Progenitor cell of endocrine pancreas (in vitro differentiated cells): ENCODE data around the gene WNK2. TPM values are rescaled to one million over a fixed set of nuclear protein-coding genes. Genes with fewer than 3 reads are reported as not detected.
"Not testable (repeated sequence)": the region's sequence is repeated elsewhere in the genome, so short reads cannot be mapped to it uniquely, and the experiment has no call there.

ENCODE experiments used
- DNase-seq: peaks from one replicate; pipeline ENCODE4 v3.0.0; 2021; ENCODE audit warnings: low spot score; ENCODE audit not compliant: unreplicated experiment
- H3K27ac Mint-ChIP-seq: 2 replicates; pipeline ENCODE4 v1.8.0; 2021; ENCODE audit warnings: mild to moderate bottlenecking, moderate library complexity, mixed read lengths
- H3K27me3 Mint-ChIP-seq: 2 replicates; pipeline ENCODE4 v1.8.0; 2021; ENCODE audit warnings: mixed read lengths
- H3K36me3 Mint-ChIP-seq: 2 replicates; pipeline ENCODE4 v1.8.0; 2022; ENCODE audit warnings: mixed read lengths; ENCODE audit not compliant: insufficient read depth
- H3K4me1 Mint-ChIP-seq: 2 replicates; pipeline ENCODE4 v1.8.0; 2021; ENCODE audit warnings: low read depth, mixed read lengths
- H3K4me3 Mint-ChIP-seq: 2 replicates; pipeline ENCODE4 v1.8.0; 2021; ENCODE audit warnings: low read depth, mild to moderate bottlenecking, moderate library complexity, mixed read lengths
- H3K9me3 Mint-ChIP-seq: 2 replicates; pipeline ENCODE4 v1.8.0; 2021; ENCODE audit warnings: low read depth, mixed read lengths
- CTCF ChIP-seq: fragments of 200-600 bp; sonication (generic); IDR thresholded peaks from one replicate; pipeline ENCODE4 v1.5.0; 2021; ENCODE audit warnings: antibody characterized with exemption, mild to moderate bottlenecking; ENCODE audit not compliant: unreplicated experiment
- total RNA-seq: library from RNA; stranded (reverse); gene quantifications from 2 replicates; pipeline ENCODE4 v1.2.1, GENCODE V29; 2021

The WNK2 gene
- total RNA-seq, 1 donor from 2014 or later = 345 TPM

- DNase-seq = no peak
- TF ChIP-seq CTCF = no peak
- Mint-ChIP-seq H3K27me3 (peaks cover 4% of the 10 kb centered on the region), H3K36me3 (no peaks in the 10 kb centered on the region), H3K27ac (no peak overlapping the region), H3K9me3 (peaks cover 5% of the 10 kb centered on the region), H3K4me1 (no peaks in the 10 kb centered on the region), H3K4me3 (no peak overlapping the region)
Measured at GRCh38 chr9:93365427-93366118, 181.6 kb downstream of the WNK2 start.

GRCh38 chr9:93366119-93366447, 182.1 kb downstream of the WNK2 start:
- Mint-ChIP-seq H3K9me3 (peaks cover 9% of the 10 kb centered on the region), H3K36me3 (no peaks in the 10 kb centered on the region), H3K4me1 (no peaks in the 10 kb centered on the region), H3K27me3 (peaks cover 4% of the 10 kb centered on the region), H3K4me3 (no peak overlapping the region), H3K27ac (no peak overlapping the region)
- no peak for DNase-seq
- no peak for TF ChIP-seq CTCF

- H3K27me3 Mint-ChIP-seq, H3K4me1 Mint-ChIP-seq, H3K27ac Mint-ChIP-seq, H3K4me3 Mint-ChIP-seq, H3K36me3 Mint-ChIP-seq, DNase-seq: not testable (repeated sequence)
- H3K9me3 Mint-ChIP-seq = peaks cover 10% of the 10 kb centered on the region
Measured at GRCh38 chr9:93366486-93366885, 182.5 kb downstream of the WNK2 start.

GRCh38 chr9:93368437-93368836, 184.5 kb downstream of the WNK2 start:
- Mint-ChIP-seq H3K4me1 (no peaks in the 10 kb centered on the region), H3K27me3 (peaks cover 6% of the 10 kb centered on the region), H3K36me3 (no peaks in the 10 kb centered on the region), H3K27ac (no peak overlapping the region), H3K4me3 (no peak overlapping the region), H3K9me3 (peaks cover 10% of the 10 kb centered on the region)
- DNase-seq = no peak
- no peak for TF ChIP-seq CTCF

- Mint-ChIP-seq H3K27ac (no peak overlapping the region), H3K4me1 (no peaks in the 10 kb centered on the region), H3K9me3 (peaks cover 7% of the 10 kb centered on the region), H3K36me3 (no peaks in the 10 kb centered on the region), H3K4me3 (no peak overlapping the region), H3K27me3 (peaks cover 6% of the 10 kb centered on the region)
- TF ChIP-seq CTCF = no peak
- no peak for DNase-seq
Measured at GRCh38 chr9:93369686-93370085, 185.7 kb downstream of the WNK2 start.

Other genes with a start within 250 kb of the WNK2 start
- 9.6 and 12.0 TPM in 2 replicates for gene FGD3, start 236.6 kb upstream of the WNK2 start, total RNA-seq
- gene SUSD3, start 125.4 kb upstream of the WNK2 start, total RNA-seq = 0.43 and 1.2 TPM in 2 replicates
- 19.3 and 20.4 TPM in 2 replicates for gene CARD19, start 87.9 kb upstream of the WNK2 start, total RNA-seq
- gene NINJ1, start 49.9 kb upstream of the WNK2 start, total RNA-seq = 38.1 and 39.5 TPM in 2 replicates